SK-N-SH treated with all-trans-retinoic acid at 6 μM for 48 hours (cell line): Measurements from ENCODE around the gene MUSK.

Experiments used
- ATAC-seq: fragments of 200-7000 bp; cut with Tn5 transposase; 3 replicates; pipeline ENCODE4 v1.9.1; 2020; ENCODE audit warnings: mild to moderate bottlenecking, moderate library complexity
- ARNTL ChIP-seq: fragments of 450-650 bp; formaldehyde crosslinking; IDR thresholded peaks from 2 replicates; pipeline ENCODE4 v1.5.0; 2020; ENCODE audit warnings: low read depth, mild to moderate bottlenecking, moderate library complexity, borderline replicate concordance
- CSDC2 ChIP-seq: fragments of 250-450 bp; sonication (Bioruptor Pico); IDR thresholded peaks from 2 replicates; pipeline ENCODE4 v1.5.0; 2020; ENCODE audit warnings: mild to moderate bottlenecking, moderate library complexity
- CSRNP3 ChIP-seq: fragments of 250-450 bp; sonication (Bioruptor Pico); IDR thresholded peaks from 2 replicates; pipeline ENCODE4 v1.5.1; 2021; ENCODE audit warnings: mild to moderate bottlenecking, moderate library complexity
- ESRRG ChIP-seq: fragments of 250-450 bp; sonication (Bioruptor Pico); IDR thresholded peaks from 2 replicates; pipeline ENCODE4 v1.6.1; 2021; ENCODE audit warnings: mild to moderate bottlenecking
- ISL1 ChIP-seq: fragments of 250-450 bp; sonication (Bioruptor Pico); IDR thresholded peaks from 2 replicates; pipeline ENCODE4 v2.1.2; 2022; ENCODE audit warnings: mild to moderate bottlenecking, moderate library complexity
- OSR1 ChIP-seq: fragments of 250-450 bp; sonication (Bioruptor Pico); IDR thresholded peaks from 2 replicates; pipeline ENCODE4 v1.8.0; 2022; ENCODE audit warnings: moderate library complexity, mild to moderate bottlenecking, inconsistent platforms
- POU6F1 ChIP-seq: fragments of 250-450 bp; sonication (Bioruptor Pico); IDR thresholded peaks from 2 replicates; pipeline ENCODE4 v1.8.0; 2021; ENCODE audit warnings: low read depth, mild to moderate bottlenecking, moderate library complexity, borderline replicate concordance
- PPARA ChIP-seq: fragments of 250-450 bp; sonication (Bioruptor Pico); IDR thresholded peaks from 2 replicates; pipeline ENCODE4 v1.5.0; 2020; ENCODE audit warnings: mild to moderate bottlenecking, borderline replicate concordance
- RARB ChIP-seq: fragments of 250-450 bp; sonication (Bioruptor Pico); IDR thresholded peaks from 2 replicates; pipeline ENCODE4 v1.8.0; 2021; ENCODE audit warnings: mild to moderate bottlenecking, moderate library complexity
- SNAI2 ChIP-seq: fragments of 250-450 bp; sonication (Bioruptor Pico); IDR thresholded peaks from 2 replicates; pipeline ENCODE4 v1.5.0; 2020; ENCODE audit warnings: mild to moderate bottlenecking, moderate library complexity
- TCF4 ChIP-seq: fragments of 250-450 bp; sonication (Bioruptor Pico); IDR thresholded peaks from 2 replicates; pipeline ENCODE4 v1.8.0; 2021; ENCODE audit warnings: mild to moderate bottlenecking, moderate library complexity, borderline replicate concordance
- TSHZ2 ChIP-seq: fragments of 250-450 bp; sonication (Bioruptor Pico); IDR thresholded peaks from 2 replicates; pipeline ENCODE4 v1.5.0; 2020; ENCODE audit warnings: mild to moderate bottlenecking, moderate library complexity
- ZC3H10 ChIP-seq: fragments of 250-450 bp; sonication (Bioruptor Pico); IDR thresholded peaks from 2 replicates; pipeline ENCODE4 v1.5.1; 2021; ENCODE audit warnings: mild to moderate bottlenecking, moderate library complexity
- ZFP3 ChIP-seq: fragments of 250-450 bp; sonication (Bioruptor Pico); IDR thresholded peaks from 2 replicates; pipeline ENCODE4 v1.5.0; 2020; ENCODE audit warnings: mild to moderate bottlenecking, moderate library complexity
- ZFP30 ChIP-seq: fragments of 450-650 bp; formaldehyde crosslinking; IDR thresholded peaks from 2 replicates; pipeline ENCODE4 v1.5.0; 2022; ENCODE audit warnings: mild to moderate bottlenecking, moderate library complexity
- TF ChIP-seq, protein P1 (sequence below): fragments of 250-450 bp; sonication (Bioruptor Pico); IDR thresholded peaks from 2 replicates; pipeline ENCODE4 v1.5.1; 2020; ENCODE audit warnings: low read depth, mild to moderate bottlenecking, moderate library complexity
- TF ChIP-seq, protein P2 (sequence below): fragments of 250-450 bp; sonication (Bioruptor Pico); IDR thresholded peaks from 2 replicates; pipeline ENCODE4 v1.8.0; 2020; ENCODE audit warnings: mild to moderate bottlenecking, moderate library complexity, borderline replicate concordance

MUSK gene

GRCh38 chr9:110668570-110669167, at the start of gene MUSK:
Gene MUSK (plus strand): TSS chr9:110668791. CDS start chr9:110668905, 114 bp downstream.
- TF ChIP-seq OSR1 (CRISPR knock-in tag) (no peak), CSDC2 (CRISPR knock-in tag) (no peak), RARB (CRISPR knock-in tag) (no peak), TCF4 (CRISPR knock-in tag) (no peak), CSRNP3 (no peak), ARNTL (CRISPR knock-in tag) (no peak), POU6F1 (CRISPR knock-in tag) (no peak), ESRRG (CRISPR knock-in tag) (no peak)
- TF ChIP-seq, protein P1, sequence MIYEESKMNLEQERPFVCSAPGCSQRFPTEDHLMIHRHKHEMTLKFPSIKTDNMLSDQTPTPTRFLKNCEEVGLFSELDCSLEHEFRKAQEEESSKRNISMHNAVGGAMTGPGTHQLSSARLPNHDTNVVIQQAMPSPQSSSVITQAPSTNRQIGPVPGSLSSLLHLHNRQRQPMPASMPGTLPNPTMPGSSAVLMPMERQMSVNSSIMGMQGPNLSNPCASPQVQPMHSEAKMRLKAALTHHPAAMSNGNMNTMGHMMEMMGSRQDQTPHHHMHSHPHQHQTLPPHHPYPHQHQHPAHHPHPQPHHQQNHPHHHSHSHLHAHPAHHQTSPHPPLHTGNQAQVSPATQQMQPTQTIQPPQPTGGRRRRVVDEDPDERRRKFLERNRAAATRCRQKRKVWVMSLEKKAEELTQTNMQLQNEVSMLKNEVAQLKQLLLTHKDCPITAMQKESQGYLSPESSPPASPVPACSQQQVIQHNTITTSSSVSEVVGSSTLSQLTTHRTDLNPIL, result no peak
- TF ChIP-seq, all 23 proteins: peak for 0

GRCh38 chr9:110619831-110620230, 48.8 kb upstream of the MUSK start:
- ATAC-seq, result no peak
- TF ChIP-seq, protein P2, sequence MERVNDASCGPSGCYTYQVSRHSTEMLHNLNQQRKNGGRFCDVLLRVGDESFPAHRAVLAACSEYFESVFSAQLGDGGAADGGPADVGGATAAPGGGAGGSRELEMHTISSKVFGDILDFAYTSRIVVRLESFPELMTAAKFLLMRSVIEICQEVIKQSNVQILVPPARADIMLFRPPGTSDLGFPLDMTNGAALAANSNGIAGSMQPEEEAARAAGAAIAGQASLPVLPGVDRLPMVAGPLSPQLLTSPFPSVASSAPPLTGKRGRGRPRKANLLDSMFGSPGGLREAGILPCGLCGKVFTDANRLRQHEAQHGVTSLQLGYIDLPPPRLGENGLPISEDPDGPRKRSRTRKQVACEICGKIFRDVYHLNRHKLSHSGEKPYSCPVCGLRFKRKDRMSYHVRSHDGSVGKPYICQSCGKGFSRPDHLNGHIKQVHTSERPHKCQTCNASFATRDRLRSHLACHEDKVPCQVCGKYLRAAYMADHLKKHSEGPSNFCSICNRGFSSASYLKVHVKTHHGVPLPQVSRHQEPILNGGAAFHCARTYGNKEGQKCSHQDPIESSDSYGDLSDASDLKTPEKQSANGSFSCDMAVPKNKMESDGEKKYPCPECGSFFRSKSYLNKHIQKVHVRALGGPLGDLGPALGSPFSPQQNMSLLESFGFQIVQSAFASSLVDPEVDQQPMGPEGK (CRISPR knock-in tag), result no peak
- TF ChIP-seq ZFP3 (CRISPR knock-in tag), result no peak
- no peak for TF ChIP-seq ZFP30
- no peak for TF ChIP-seq TCF4 (CRISPR knock-in tag)
- no peak for TF ChIP-seq ZC3H10 (CRISPR knock-in tag)
- no peak for TF ChIP-seq CSRNP3
- TF ChIP-seq SNAI2 (CRISPR knock-in tag), result no peak
- TF ChIP-seq ISL1 (CRISPR knock-in tag), result no peak
- no peak for TF ChIP-seq POU6F1 (CRISPR knock-in tag)
- TF ChIP-seq ESRRG (CRISPR knock-in tag), result no peak
- no peak for TF ChIP-seq PPARA (CRISPR knock-in tag)

More at GRCh38 chr9:110668570-110669167, at the start of gene MUSK:
- ATAC-seq, result no peak

- ATAC-seq, result no peak
- TF ChIP-seq POU6F1 (CRISPR knock-in tag) (no peak), TSHZ2 (CRISPR knock-in tag) (no peak)
- TF ChIP-seq, protein P1, result no peak
Observed at GRCh38 chr9:110620726-110621125, 47.9 kb upstream of the MUSK start.
